Measurements from ENCODE around the gene DPP10. TPM values are rescaled to one million over a fixed set of nuclear protein-coding genes. Genes with fewer than 3 reads are reported as not detected.

DPP10 gene
- total and polyA plus RNA-seq, 5 experiments from 2014 or later: not detected

DNA sequence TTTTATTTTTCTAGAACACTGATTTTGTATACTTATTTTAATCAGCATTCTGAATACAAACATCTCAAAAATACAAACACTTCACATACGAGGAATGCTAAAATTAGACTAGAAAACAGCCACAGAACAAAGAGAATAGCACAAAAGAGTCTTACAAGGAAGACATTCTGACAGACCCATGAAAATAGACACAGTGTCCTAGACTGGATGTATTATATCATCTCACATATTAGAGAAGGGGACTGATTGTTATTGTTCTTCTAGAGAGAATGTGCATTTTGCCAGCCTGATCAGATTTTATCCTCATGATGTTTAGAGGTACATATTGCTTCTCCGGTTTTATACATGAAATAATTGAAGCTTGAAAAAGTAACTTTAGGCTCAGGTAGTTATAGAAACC is 357.9 kb downstream of the DPP10 start:
- Mint-ChIP-seq H3K4me3 (no peak overlapping the region), H3K9me3 (peaks cover 0 to 2% (median 0%) of the 10 kb centered on the region in 9 donors), H3K27ac (no peak overlapping the region), H3K4me1 (no peaks in the 10 kb centered on the region), H3K27me3 (peaks cover 0 to 6% (median 0%) of the 10 kb centered on the region in 5 donors), H3K36me3 (no peaks in the 10 kb centered on the region)
- ATAC-seq (no peak), DNase-seq (no peak)
- POLR2A ChIA-PET: no interaction called here

DNA sequence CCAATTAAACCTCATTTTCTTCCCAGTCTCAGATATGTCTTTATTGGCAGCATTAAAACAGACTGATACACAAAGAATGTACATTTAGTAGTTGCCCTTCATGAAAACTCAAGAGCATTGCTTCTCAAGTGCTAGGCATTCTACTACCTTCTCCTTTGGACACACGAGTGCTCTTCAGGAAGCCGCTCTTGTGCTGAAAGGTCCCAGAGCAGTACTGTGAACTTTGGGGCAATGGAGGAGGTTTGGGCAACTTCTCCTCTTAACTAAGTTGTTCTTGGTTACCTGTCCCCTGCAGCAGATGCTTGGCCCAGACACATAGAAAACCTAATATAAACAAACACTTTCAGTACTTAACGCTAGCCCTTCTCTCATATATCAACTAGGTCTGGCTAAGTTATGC is 362.8 kb downstream of the DPP10 start:
- H3K4me3 Mint-ChIP-seq: no peak overlapping the region
- H3K27me3 Mint-ChIP-seq: peaks cover 0 to 6% (median 0%) of the 10 kb centered on the region in 5 donors
- no peaks in the 10 kb centered on the region for H3K4me1 Mint-ChIP-seq
- H3K27ac Mint-ChIP-seq: no peak overlapping the region
- POLR2A ChIA-PET: no interaction called here
- H3K9me3 Mint-ChIP-seq: peaks cover 0 to 2% (median 0%) of the 10 kb centered on the region in 9 donors
- DNase-seq (no peak), ATAC-seq (no peak)
- H3K36me3 Mint-ChIP-seq: no peaks in the 10 kb centered on the region

DNA sequence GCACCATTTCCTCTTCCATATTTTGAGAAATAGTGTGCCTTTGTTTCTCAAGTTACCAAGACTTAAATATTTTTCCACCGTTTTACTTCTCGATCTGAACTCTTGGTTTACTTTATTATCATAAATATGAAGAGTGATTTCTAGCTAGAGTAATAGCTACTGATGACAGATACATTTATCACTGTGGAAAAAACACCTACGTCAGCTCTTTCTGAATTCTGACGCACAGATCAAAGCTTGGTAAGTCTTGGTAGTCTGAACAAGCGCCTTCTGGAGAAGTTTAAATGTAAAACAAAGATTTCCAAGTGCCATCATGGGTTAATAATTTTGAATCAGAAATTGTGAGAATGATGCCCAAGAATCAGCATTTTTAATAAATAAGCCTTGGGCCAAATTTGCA is 367.7 kb downstream of the DPP10 start:
- Mint-ChIP-seq H3K36me3 (no peaks in the 10 kb centered on the region), H3K9me3 (peaks cover 0 to 10% (median 0%) of the 10 kb centered on the region in 9 donors), H3K27ac (no peak overlapping the region), H3K4me1 (no peaks in the 10 kb centered on the region), H3K4me3 (no peak overlapping the region), H3K27me3 (no peaks in the 10 kb centered on the region)
- ATAC-seq (no peak), DNase-seq (no peak)
- POLR2A ChIA-PET: no interaction called here

DNA sequence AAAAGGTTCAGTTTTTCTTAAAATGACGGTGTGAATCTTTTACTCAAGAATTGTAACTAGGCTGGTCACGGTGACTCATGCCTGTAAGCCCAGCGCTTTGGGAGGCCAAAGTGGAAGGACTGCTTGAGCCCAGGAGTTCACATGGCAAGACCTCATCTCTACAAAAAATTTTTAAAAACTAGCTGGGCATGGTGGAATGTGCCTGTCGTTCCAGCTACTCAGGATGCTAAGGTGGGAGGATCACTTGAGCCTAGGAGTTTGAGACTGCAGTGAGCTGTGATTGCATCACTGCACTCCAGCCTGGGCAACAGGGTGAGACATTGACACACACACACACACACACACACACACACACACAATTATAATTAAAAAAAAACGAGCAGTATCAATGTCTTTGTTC is 369.8 kb downstream of the DPP10 start:
- no peak overlapping the region for H3K4me3 Mint-ChIP-seq
- no peak overlapping the region for H3K27ac Mint-ChIP-seq
- no peak for ATAC-seq
- no peaks in the 10 kb centered on the region for H3K4me1 Mint-ChIP-seq
- H3K36me3 Mint-ChIP-seq: no peaks in the 10 kb centered on the region
- no peak for DNase-seq
- H3K27me3 Mint-ChIP-seq: no peaks in the 10 kb centered on the region
- POLR2A ChIA-PET: no interaction called here
- peaks cover 0 to 18% (median 2%) of the 10 kb centered on the region in 9 donors for H3K9me3 Mint-ChIP-seq

DNA sequence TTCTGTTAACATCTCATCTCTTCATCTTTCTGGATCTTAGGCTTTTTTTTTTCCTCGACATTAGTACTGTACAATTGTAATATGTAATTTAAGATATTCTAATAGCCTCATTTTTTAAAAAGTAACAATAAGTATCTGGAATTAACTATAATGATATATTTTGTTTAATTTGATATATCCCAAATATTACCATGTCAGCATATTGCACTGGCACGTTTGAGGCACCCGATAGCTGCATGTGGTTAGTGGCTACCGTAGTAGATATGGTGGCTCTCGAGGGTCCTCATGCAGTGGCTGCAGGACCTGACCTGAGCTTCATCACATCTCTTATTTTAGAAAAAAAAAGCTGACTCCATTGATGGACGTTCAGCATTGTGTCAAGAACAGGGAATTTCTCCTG is 371.9 kb downstream of the DPP10 start:
- POLR2A ChIA-PET: interaction anchor here (0.7 kb wide), 1 partner anchor 777 kb away, joined by 3 read pairs; no protein-coding TSS in a partner anchor
- Mint-ChIP-seq H3K4me1 (no peaks in the 10 kb centered on the region), H3K27me3 (peaks cover 0 to 1% (median 0%) of the 10 kb centered on the region in 5 donors), H3K36me3 (no peaks in the 10 kb centered on the region), H3K27ac (no peak overlapping the region), H3K4me3 (no peak overlapping the region), H3K9me3 (peaks cover 0 to 18% (median 1%) of the 10 kb centered on the region in 9 donors)
- DNase-seq (no peak), ATAC-seq (no peak)

DNA sequence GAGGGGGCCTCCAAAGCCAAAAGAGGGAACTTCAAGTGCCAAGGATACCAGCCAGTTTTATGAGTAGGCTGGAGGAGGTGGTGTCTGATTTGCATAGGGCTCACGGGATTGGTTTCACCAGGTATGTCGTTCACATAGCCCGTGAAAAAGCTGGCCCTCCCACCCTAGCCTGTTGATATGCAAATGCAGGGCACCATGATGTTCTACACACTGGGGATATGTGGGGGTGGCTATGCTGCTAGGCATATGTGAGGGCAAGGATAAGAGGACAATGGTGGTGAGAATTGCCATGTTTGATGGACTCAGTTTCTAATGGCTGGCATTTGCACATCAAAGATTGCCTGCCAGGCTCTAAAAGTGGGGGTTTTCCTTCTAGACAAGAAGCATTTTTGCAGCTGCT is 378.6 kb downstream of the DPP10 start:
- POLR2A ChIA-PET: no interaction called here
- H3K9me3 Mint-ChIP-seq: peaks cover 0 to 12% (median 4%) of the 10 kb centered on the region in 9 donors
- ATAC-seq: no peak
- H3K36me3 Mint-ChIP-seq: no peaks in the 10 kb centered on the region
- peaks cover 0 to 3% (median 0%) of the 10 kb centered on the region in 5 donors for H3K27me3 Mint-ChIP-seq
- H3K4me1 Mint-ChIP-seq: no peaks in the 10 kb centered on the region
- H3K27ac Mint-ChIP-seq: no peak overlapping the region
- no peak overlapping the region for H3K4me3 Mint-ChIP-seq
- no peak for DNase-seq

DNA sequence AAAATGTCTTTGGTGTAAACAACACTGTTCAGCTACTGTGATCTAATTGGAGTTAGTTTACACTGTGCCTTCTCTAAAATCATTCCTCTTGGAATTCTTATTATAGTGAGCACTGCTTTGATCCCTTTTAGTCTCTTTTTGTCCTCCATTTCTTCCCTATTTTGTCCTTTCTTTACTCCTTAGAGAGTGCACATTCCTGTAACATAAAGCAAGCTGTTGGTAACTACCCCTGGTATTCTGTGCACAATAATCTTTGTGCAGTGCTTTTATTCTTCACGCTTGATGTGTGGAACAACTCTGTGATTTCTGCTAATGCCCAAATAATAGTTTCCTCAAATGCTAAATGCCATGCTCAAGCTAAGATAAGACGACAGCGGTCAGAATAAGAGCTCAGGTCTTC is 401.5 kb downstream of the DPP10 start:
- Mint-ChIP-seq H3K27me3 (peaks cover 0 to 3% (median 0%) of the 10 kb centered on the region in 5 donors), H3K9me3 (peaks cover 0 to 15% (median 4%) of the 10 kb centered on the region in 9 donors), H3K4me3 (no peak overlapping the region), H3K27ac (no peak overlapping the region), H3K4me1 (no peaks in the 10 kb centered on the region), H3K36me3 (peaks cover 0 to under 1% (median 0%) of the 10 kb centered on the region in 3 donors)
- DNase-seq (no peak), ATAC-seq (no peak)
- POLR2A ChIA-PET: no interaction called here

DNA sequence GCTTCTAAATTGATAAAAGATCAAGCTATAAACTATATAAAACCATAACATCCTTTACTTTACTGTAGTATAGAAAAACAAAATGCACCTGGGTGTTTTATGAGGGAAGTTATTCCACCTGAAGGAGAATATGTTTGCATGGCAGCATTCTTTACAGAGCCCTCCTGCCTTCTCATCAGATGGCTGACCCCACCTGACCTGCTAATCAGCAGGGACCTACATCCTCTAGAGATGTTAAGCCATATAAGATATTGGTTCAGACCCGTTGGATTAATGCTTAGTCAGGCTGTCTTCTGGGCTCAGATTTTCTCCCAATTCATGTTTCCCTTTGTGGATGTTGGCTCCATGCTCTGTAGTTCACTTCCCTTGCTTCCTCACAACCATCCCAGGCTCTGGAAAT is 414.8 kb downstream of the DPP10 start:
- H3K36me3 Mint-ChIP-seq: no peaks in the 10 kb centered on the region
- no peak overlapping the region for H3K27ac Mint-ChIP-seq
- H3K4me1 Mint-ChIP-seq: no peaks in the 10 kb centered on the region
- DNase-seq (no peak), ATAC-seq (no peak)
- H3K9me3 Mint-ChIP-seq: peaks cover 0 to 16% (median 2%) of the 10 kb centered on the region in 9 donors
- H3K27me3 Mint-ChIP-seq: no peaks in the 10 kb centered on the region
- POLR2A ChIA-PET: no interaction called here
- no peak overlapping the region for H3K4me3 Mint-ChIP-seq

DNA sequence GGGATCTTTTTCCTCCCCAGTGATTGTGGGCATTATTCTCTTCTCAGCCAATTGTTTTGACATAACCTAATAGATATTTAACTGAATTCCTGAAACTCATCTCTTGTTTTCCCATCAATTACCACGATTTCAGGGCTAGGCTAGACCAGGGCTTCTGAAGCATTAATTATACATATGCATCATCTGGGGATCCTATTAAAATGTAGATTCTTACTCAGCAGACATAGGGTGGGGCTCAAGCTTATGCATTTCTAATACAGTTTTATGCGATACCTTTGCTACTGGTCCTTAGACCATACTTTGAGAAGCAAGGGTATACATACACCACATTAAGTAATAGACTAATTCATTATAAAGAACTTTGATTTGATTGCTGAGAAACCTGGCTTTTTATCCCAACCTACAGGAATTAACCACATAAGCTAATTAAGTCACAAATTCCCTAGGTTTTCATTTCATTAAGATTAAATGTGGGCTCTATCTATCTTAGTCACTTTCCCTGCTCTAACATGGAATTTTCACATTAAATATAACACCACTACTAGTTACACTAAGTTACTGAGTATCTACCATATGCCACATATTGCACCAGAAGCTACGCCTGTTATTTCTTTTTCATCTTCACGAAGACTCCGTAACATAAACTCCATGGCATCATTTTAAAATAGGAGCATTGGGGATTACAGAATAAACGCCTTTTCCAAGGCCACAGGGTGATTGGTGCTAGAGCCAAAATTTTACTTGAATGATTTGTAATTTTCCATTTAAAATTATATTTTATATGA is 417.5 kb downstream of the DPP10 start:
- Mint-ChIP-seq H3K27ac (no peak overlapping the region), H3K27me3 (no peaks in the 10 kb centered on the region), H3K4me1 (no peaks in the 10 kb centered on the region), H3K4me3 (no peak overlapping the region), H3K36me3 (no peaks in the 10 kb centered on the region), H3K9me3 (peaks cover 0 to 8% (median 4%) of the 10 kb centered on the region in 9 donors)
- POLR2A ChIA-PET: no interaction called here
- no peak for ATAC-seq
- DNase-seq: no peak

DNA sequence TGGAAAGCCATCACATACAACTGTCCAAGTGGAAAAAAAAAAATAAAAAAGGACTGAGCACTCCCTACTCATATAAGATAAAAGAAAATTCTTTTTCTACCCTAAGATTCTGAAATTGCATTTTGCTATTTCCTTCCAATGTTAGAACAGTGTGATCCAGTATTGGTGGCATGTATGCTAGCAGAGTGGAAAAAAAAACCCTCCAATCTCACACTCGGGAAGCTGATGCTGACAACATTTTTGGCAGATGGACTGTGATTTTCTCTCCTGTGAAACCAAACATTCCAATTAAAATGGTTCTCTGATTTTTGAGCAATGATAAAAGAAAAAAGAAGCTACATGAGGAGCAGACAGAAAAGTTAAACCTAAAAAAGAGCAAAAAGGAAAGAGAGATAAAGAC is 419.8 kb downstream of the DPP10 start:
- Mint-ChIP-seq H3K27ac (no peak overlapping the region), H3K36me3 (no peaks in the 10 kb centered on the region), H3K27me3 (no peaks in the 10 kb centered on the region), H3K4me3 (no peak overlapping the region), H3K9me3 (peaks cover 0 to 4% (median 3%) of the 10 kb centered on the region in 9 donors), H3K4me1 (no peaks in the 10 kb centered on the region)
- no peak for ATAC-seq
- no peak for DNase-seq
- POLR2A ChIA-PET: no interaction called here

DNA sequence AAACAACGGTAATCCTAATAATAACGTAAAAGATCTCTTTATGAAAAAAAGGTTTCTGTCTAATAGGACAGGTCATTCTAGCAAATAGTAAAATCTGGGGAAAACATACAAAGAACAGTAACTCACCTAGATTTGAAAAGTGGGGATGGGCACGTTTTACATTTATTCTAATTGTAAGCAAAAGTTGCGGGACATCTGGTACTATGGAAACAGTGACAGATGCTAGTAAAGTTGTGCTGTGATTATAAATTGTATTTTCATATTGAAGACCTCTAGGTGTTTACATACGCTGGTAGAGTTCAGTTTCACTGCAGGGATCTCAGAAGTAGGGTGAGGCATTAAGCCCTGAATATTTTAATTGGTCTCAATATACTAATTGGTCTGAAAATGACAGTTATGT is 422.5 kb downstream of the DPP10 start:
- no peaks in the 10 kb centered on the region for H3K27me3 Mint-ChIP-seq
- no peak for DNase-seq
- H3K36me3 Mint-ChIP-seq: no peaks in the 10 kb centered on the region
- no peak overlapping the region for H3K4me3 Mint-ChIP-seq
- POLR2A ChIA-PET: no interaction called here
- ATAC-seq: no peak
- H3K9me3 Mint-ChIP-seq: peaks cover 0 to 4% (median 0%) of the 10 kb centered on the region in 9 donors
- no peaks in the 10 kb centered on the region for H3K4me1 Mint-ChIP-seq
- no peak overlapping the region for H3K27ac Mint-ChIP-seq

DNA sequence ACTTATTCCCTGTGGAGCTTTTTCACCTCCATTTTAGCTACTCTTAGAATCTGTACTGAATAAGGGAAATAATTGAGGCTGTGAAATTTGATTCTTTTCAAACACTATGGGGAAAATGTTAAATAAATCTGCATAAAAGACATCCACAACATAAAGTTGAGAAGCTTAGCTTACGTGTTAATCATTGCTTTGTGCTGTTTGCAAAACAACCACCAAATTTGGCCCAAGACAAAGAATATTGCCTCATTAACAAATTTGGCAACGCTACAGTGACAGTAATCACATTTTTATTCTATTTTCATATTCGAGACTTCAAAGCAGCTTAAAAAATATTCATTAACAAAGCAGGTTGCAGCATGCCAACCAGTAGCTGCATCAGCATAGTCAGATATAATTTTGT is 437.6 kb downstream of the DPP10 start:
- DNase-seq (no peak), ATAC-seq (no peak)
- peaks cover 0 to 4% (median 0%) of the 10 kb centered on the region in 5 donors for H3K27me3 Mint-ChIP-seq
- H3K36me3 Mint-ChIP-seq: no peaks in the 10 kb centered on the region
- peaks cover 0 to 4% (median 0%) of the 10 kb centered on the region in 9 donors for H3K9me3 Mint-ChIP-seq
- H3K4me3 Mint-ChIP-seq: no peak overlapping the region
- no peak overlapping the region for H3K27ac Mint-ChIP-seq
- H3K4me1 Mint-ChIP-seq: no peaks in the 10 kb centered on the region
- POLR2A ChIA-PET: no interaction called here

DNA sequence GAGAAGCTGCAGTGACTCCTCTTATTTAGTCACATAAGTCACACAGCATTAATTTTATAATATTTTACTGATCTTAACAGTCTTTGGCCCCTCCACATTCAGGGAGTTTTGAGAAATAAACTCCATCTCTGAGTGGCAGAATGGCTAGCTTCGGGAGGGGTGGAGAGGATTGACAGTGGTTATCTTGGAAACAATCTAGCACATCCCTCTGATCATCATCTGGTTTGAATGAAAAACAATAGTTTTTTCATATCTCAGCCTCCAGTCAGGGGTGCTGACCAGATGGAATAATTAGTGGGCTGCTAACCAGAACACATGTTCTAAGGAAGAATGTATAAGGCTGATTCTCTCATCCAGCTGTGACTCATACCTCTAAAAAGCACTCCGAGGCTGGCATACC is 477.5 kb downstream of the DPP10 start:
- POLR2A ChIA-PET: no interaction called here
- no peak for ATAC-seq
- Mint-ChIP-seq H3K36me3 (no peaks in the 10 kb centered on the region), H3K9me3 (peaks cover 0 to 21% (median 3%) of the 10 kb centered on the region in 9 donors), H3K27ac (no peak overlapping the region), H3K27me3 (no peaks in the 10 kb centered on the region), H3K4me3 (no peak overlapping the region), H3K4me1 (no peaks in the 10 kb centered on the region)
- no peak for DNase-seq

DNA sequence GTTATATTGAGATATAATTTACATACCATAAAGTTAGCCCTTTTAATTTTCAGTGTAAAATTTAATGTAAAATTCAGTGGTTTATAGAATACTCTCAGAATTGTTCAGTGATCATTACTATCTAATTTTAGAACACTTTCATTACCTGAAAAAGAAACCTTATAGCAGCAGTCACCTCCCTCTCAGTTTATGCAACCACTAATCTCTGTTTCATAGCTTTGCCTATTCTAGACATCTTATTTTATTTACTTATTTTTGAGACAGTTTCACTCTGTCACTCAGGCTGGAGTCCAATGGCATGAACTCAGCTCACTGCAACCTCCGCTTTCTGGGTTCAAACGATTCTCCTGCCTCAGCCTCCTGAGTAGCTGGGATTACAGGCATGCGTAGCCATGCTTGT is 479.6 kb downstream of the DPP10 start:
- H3K36me3 Mint-ChIP-seq: no peaks in the 10 kb centered on the region
- no peak overlapping the region for H3K4me3 Mint-ChIP-seq
- no peak for DNase-seq
- peaks cover 0 to 9% (median under 1%) of the 10 kb centered on the region in 9 donors for H3K9me3 Mint-ChIP-seq
- no peaks in the 10 kb centered on the region for H3K27me3 Mint-ChIP-seq
- H3K27ac Mint-ChIP-seq: no peak overlapping the region
- ATAC-seq: no peak
- H3K4me1 Mint-ChIP-seq: no peaks in the 10 kb centered on the region
- POLR2A ChIA-PET: no interaction called here

All from naive thymus-derived CD8-positive, alpha-beta T cell (primary cell).